Transverse colon (tissue), 4 donors: Measurements from ENCODE around the gene KDM1B. TPM values are rescaled to one million over a fixed set of nuclear protein-coding genes. Genes with fewer than 3 reads are reported as not detected.
A peak's percentile ranks its signal among the peaks of the same experiment; 100 is the strongest.

Source experiments
- DNase-seq: peaks from one replicate; pipeline ENCODE4 v3.0.0-alpha.2; 2019
- H3K27ac ChIP-seq, 4 donors: fragments of 200-600 bp; sonication (generic); 2 replicates each; pipeline ENCODE4 v1.5.1; 2016 to 2018; ENCODE audit warnings: inconsistent platforms in 4 of 4
- H3K27me3 ChIP-seq: fragments of 200-600 bp; sonication (generic); 2 replicates; pipeline ENCODE4 v1.5.1; 2017; ENCODE audit warnings: inconsistent platforms
- H3K36me3 ChIP-seq, 4 donors: fragments of 200-600 bp; sonication (generic); 2 replicates each; pipeline ENCODE4 v1.5.1; 2017 to 2019; ENCODE audit warnings: inconsistent platforms in 4 of 4
- H3K4me1 ChIP-seq, 4 donors: fragments of 200-600 bp; sonication (generic); 2 replicates each; pipeline ENCODE4 v1.5.1; 2017 to 2020; ENCODE audit warnings: inconsistent platforms in 4 of 4
- H3K4me3 ChIP-seq, 4 donors: fragments of 200-600 bp; sonication (generic); 1 replicate in 1 of 4; 2 replicates in 3 of 4; pipeline versions ENCODE4 v1.5.1 to v1.6.1; 2017 to 2019; ENCODE audit warnings: inconsistent platforms in 4 of 4
- H3K9me3 ChIP-seq, 2 donors: fragments of 200-600 bp; sonication (generic); 2 replicates each; pipeline ENCODE4 v1.5.1; 2017 to 2019; ENCODE audit warnings: inconsistent platforms in 2 of 2
- CTCF ChIP-seq, 5 experiments: fragments of 200-600 bp in 3 of 5; fragments of 450-650 bp in 2 of 5; sonication (generic) in 3 of 5; IDR thresholded peaks; 1 replicate in 2 of 5; 2 replicates in 3 of 5; pipeline ENCODE4 v1.5.1; 2016 to 2017; ENCODE audit warnings: antibody characterized with exemption in 5 of 5, inconsistent platforms in 3 of 5, mild to moderate bottlenecking in 2 of 5, moderate library complexity in 1 of 5
- EP300 ChIP-seq: sonication (generic); formaldehyde crosslinking; IDR thresholded peaks from one replicate; pipeline ENCODE4 v1.6.1; 2017; ENCODE audit warnings: antibody characterized with exemption, low read depth
- POLR2A ChIP-seq: fragments of 450-650 bp; IDR thresholded peaks from one replicate; pipeline ENCODE4 v1.6.1; 2016; ENCODE audit warnings: antibody characterized with exemption, mild to moderate bottlenecking, moderate library complexity
- POLR2AphosphoS5 ChIP-seq, 3 donors: sonication (generic); formaldehyde crosslinking; IDR thresholded peaks; one replicate each; pipeline ENCODE4 v1.6.1; 2016; ENCODE audit warnings: antibody characterized with exemption in 3 of 3
- WGBS, 2 donors: methylation state at CpG; one replicate each; pipeline ENCODE4 v1.1.5; 2018; ENCODE audit warnings: low coverage in 1 of 2; 5-methylcytosine and 5-hydroxymethylcytosine counted together
- in situ Hi-C, 4 donors: fragments of 200-750 bp; cut with MboI; loops; one replicate each; pipeline versions ENCODE4 v1.15.0 to v1.15.1; 2017; ENCODE audit warnings: low sequenced_read_pairs in 3 of 4, low pct_ligation_motif_present in 1 of 4, low pct_unique_long_range_greater_than_20kb in 1 of 4
- intact Hi-C: fragments of 100-400 bp; cut with DNase I; formaldehyde crosslinking; loops from one replicate; pipeline ENCODE4 v1.15.1; 2023; ENCODE audit warnings: low total_unique reads
- total RNA-seq, 4 donors: library from RNA; depleted of rRNA; stranded (reverse); fragments of >200 nt; gene quantifications; one replicate each; pipeline ENCODE4 v1.1.0, GENCODE V29; 2016

The KDM1B gene
- total RNA-seq, 4 donors from 2014 or later: 18.9 to 70.7 (median 40.0) TPM

- DNase-seq: no peak
- Histone ChIP-seq H3K4me3 (no peak overlapping the region), H3K4me1 (peaks cover 0 to 36% (median 9%) of the 10 kb centered on the region in 4 donors), H3K27ac (no peak overlapping the region), H3K27me3 (no peaks in the 10 kb centered on the region), H3K9me3 (no peaks in the 10 kb centered on the region), H3K36me3 (peaks cover 0 to 5% (median 1%) of the 10 kb centered on the region in 4 donors)
- TF ChIP-seq EP300: no peak
- TF ChIP-seq CTCF (IDR thresholded peaks at IDR 0.05): no peak
- TF ChIP-seq POLR2AphosphoS5 (IDR thresholded peaks at IDR 0.05): no peak
- no peak for TF ChIP-seq POLR2A
- WGBS, 2 donors: 83 to 95% methylated on average over 2 of the region's 2 CpGs
- in situ Hi-C loops: no loop called here
- intact Hi-C loops: no loop called here
Measured at GRCh38 chr6:18244251-18244650, 89.0 kb downstream of the KDM1B start.

GRCh38 chr6:18245079-18245478, 89.9 kb downstream of the KDM1B start:
- intact Hi-C loops (no loop called here), in situ Hi-C loops (no loop called here)
- H3K27ac ChIP-seq: no peak overlapping the region
- WGBS, 2 donors: 82 to 87% methylated on average over 1 of the region's 1 CpG
- no peak for DNase-seq
- no peaks in the 10 kb centered on the region for H3K9me3 ChIP-seq
- no peaks in the 10 kb centered on the region for H3K27me3 ChIP-seq
- no peak overlapping the region for H3K4me3 ChIP-seq
- no peak for TF ChIP-seq POLR2A
- no peak for TF ChIP-seq CTCF (IDR thresholded peaks at IDR 0.05)
- no peak for TF ChIP-seq EP300
- no peak for TF ChIP-seq POLR2AphosphoS5 (IDR thresholded peaks at IDR 0.05)
- peaks cover 0 to 8% (median 2%) of the 10 kb centered on the region in 4 donors for H3K36me3 ChIP-seq
- peaks cover 0 to 36% (median 9%) of the 10 kb centered on the region in 4 donors for H3K4me1 ChIP-seq

- WGBS, 2 donors: 28 to 58% methylated on average over 2 to 7 of the region's 7 CpGs
- in situ Hi-C loops (no loop called here), intact Hi-C loops (no loop called here)
- H3K4me3 ChIP-seq: no peak overlapping the region
- no peaks in the 10 kb centered on the region for H3K27me3 ChIP-seq
- H3K27ac ChIP-seq: peak overlapping the region in 3 of 4 donors; percentile 7 to 46 (median 17)
- no peaks in the 10 kb centered on the region for H3K9me3 ChIP-seq
- H3K4me1 ChIP-seq: peaks cover 0 to 36% (median 9%) of the 10 kb centered on the region in 4 donors
- no peak for DNase-seq
- H3K36me3 ChIP-seq: peaks cover 0 to 8% (median 2%) of the 10 kb centered on the region in 4 donors
- TF ChIP-seq CTCF (IDR thresholded peaks at IDR 0.05) (no peak), POLR2AphosphoS5 (IDR thresholded peaks at IDR 0.05) (no peak), EP300 (no peak), POLR2A (no peak)
Measured at GRCh38 chr6:18245642-18246041, 90.4 kb downstream of the KDM1B start.

- Histone ChIP-seq H3K27ac (peak overlapping the region; percentile 2 to 46 (median 12)), H3K9me3 (no peaks in the 10 kb centered on the region), H3K27me3 (no peaks in the 10 kb centered on the region), H3K36me3 (peaks cover 0 to 11% (median 4%) of the 10 kb centered on the region in 4 donors), H3K4me3 (no peak overlapping the region), H3K4me1 (peaks cover 0 to 36% (median 9%) of the 10 kb centered on the region in 4 donors)
- intact Hi-C loops: no loop called here
- no peak for TF ChIP-seq CTCF (IDR thresholded peaks at IDR 0.05)
- TF ChIP-seq POLR2A: no peak
- no peak for TF ChIP-seq EP300
- no peak for TF ChIP-seq POLR2AphosphoS5 (IDR thresholded peaks at IDR 0.05)
- DNase-seq: no peak
- in situ Hi-C loops: no loop called here
Measured at GRCh38 chr6:18246205-18246604, 91.0 kb downstream of the KDM1B start.
